Measurements from ENCODE around the gene CLCN6.

The CLCN6 gene

GRCh38 chr1:11854519-11854918 lies 48.5 kb downstream of the CLCN6 start:
- FAIRE-seq: no peak
- DNase-seq (ENCODE audit: insufficient read length): no peak
- TF ChIP-seq POLR2A (IDR thresholded peaks at IDR 0.05; ENCODE audit: low read depth, low read length): no peak
- no peak for TF ChIP-seq POLR2AphosphoS5 (IDR thresholded peaks at IDR 0.05; ENCODE audit: low read depth, low read length)
- no peak for TF ChIP-seq TAF1 (IDR thresholded peaks at IDR 0.05; ENCODE audit: borderline replicate concordance, low read depth, low read length)

GRCh38 chr1:11855430-11855829 lies 49.4 kb downstream of the CLCN6 start:
- no peak for DNase-seq (ENCODE audit: insufficient read length)

GRCh38 chr1:11856698-11857097 lies 50.7 kb downstream of the CLCN6 start:
- no peak for FAIRE-seq
- no peak for DNase-seq (ENCODE audit: insufficient read length)
- TF ChIP-seq POLR2A (IDR thresholded peaks at IDR 0.05; ENCODE audit: low read depth, low read length): no peak
- TF ChIP-seq TAF1 (IDR thresholded peaks at IDR 0.05; ENCODE audit: borderline replicate concordance, low read depth, low read length): no peak
- no peak for TF ChIP-seq POLR2AphosphoS5 (IDR thresholded peaks at IDR 0.05; ENCODE audit: low read depth, low read length)

More at GRCh38 chr1:11855430-11855829, 49.4 kb downstream of the CLCN6 start:
- no peak for FAIRE-seq
- TF ChIP-seq TAF1 (IDR thresholded peaks at IDR 0.05; ENCODE audit: borderline replicate concordance, low read depth, low read length) (no peak), POLR2A (IDR thresholded peaks at IDR 0.05; ENCODE audit: low read depth, low read length) (no peak), POLR2AphosphoS5 (IDR thresholded peaks at IDR 0.05; ENCODE audit: low read depth, low read length) (no peak)

- no peak for TF ChIP-seq POLR2AphosphoS5 (IDR thresholded peaks at IDR 0.05; ENCODE audit: low read depth, low read length)
- no peak for TF ChIP-seq TAF1 (IDR thresholded peaks at IDR 0.05; ENCODE audit: borderline replicate concordance, low read depth, low read length)
- TF ChIP-seq POLR2A (IDR thresholded peaks at IDR 0.05; ENCODE audit: low read depth, low read length): no peak
- DNase-seq (ENCODE audit: insufficient read length) (no peak), FAIRE-seq (no peak)
Observed at GRCh38 chr1:11857164-11857851, 51.3 kb downstream of the CLCN6 start.

- TF ChIP-seq TAF1 (IDR thresholded peaks at IDR 0.05; ENCODE audit: borderline replicate concordance, low read depth, low read length) (no peak), POLR2A (IDR thresholded peaks at IDR 0.05; ENCODE audit: low read depth, low read length) (no peak), POLR2AphosphoS5 (IDR thresholded peaks at IDR 0.05; ENCODE audit: low read depth, low read length) (no peak)
- FAIRE-seq: no peak
Observed at GRCh38 chr1:11858158-11858557, 52.2 kb downstream of the CLCN6 start.

GRCh38 chr1:11858613-11858967 lies 52.6 kb downstream of the CLCN6 start, which contains the start of gene NPPB:
NPPB (minus strand) TSS chr1:11858945; CDS start chr1:11858833, 112 bp downstream.
- TF ChIP-seq POLR2A (IDR thresholded peaks at IDR 0.05; ENCODE audit: low read depth, low read length) (no peak), TAF1 (IDR thresholded peaks at IDR 0.05; ENCODE audit: borderline replicate concordance, low read depth, low read length) (no peak), POLR2AphosphoS5 (IDR thresholded peaks at IDR 0.05; ENCODE audit: low read depth, low read length) (no peak)
- FAIRE-seq: no peak

More at GRCh38 chr1:11858158-11858557, 52.2 kb downstream of the CLCN6 start:
- no peak for DNase-seq (ENCODE audit: insufficient read length)

GRCh38 chr1:11858968-11859871 lies 53.2 kb downstream of the CLCN6 start:
- peak; percentile 77 for DNase-seq (ENCODE audit: insufficient read length)
- no peak for TF ChIP-seq POLR2AphosphoS5 (IDR thresholded peaks at IDR 0.05; ENCODE audit: low read depth, low read length)
- no peak for TF ChIP-seq POLR2A (IDR thresholded peaks at IDR 0.05; ENCODE audit: low read depth, low read length)
- TF ChIP-seq TAF1 (IDR thresholded peaks at IDR 0.05; ENCODE audit: borderline replicate concordance, low read depth, low read length): no peak
- FAIRE-seq: no peak

More at GRCh38 chr1:11858613-11858967, 52.6 kb downstream of the CLCN6 start, which contains the start of gene NPPB:
- DNase-seq (ENCODE audit: insufficient read length): no peak

- no peak for DNase-seq (ENCODE audit: insufficient read length)
- no peak for TF ChIP-seq POLR2A (IDR thresholded peaks at IDR 0.05; ENCODE audit: low read depth, low read length)
- TF ChIP-seq TAF1 (IDR thresholded peaks at IDR 0.05; ENCODE audit: borderline replicate concordance, low read depth, low read length): no peak
- TF ChIP-seq POLR2AphosphoS5 (IDR thresholded peaks at IDR 0.05; ENCODE audit: low read depth, low read length): no peak
- FAIRE-seq: no peak
Observed at GRCh38 chr1:11860083-11860482, 54.1 kb downstream of the CLCN6 start.

- TF ChIP-seq POLR2A (IDR thresholded peaks at IDR 0.05; ENCODE audit: low read depth, low read length) (no peak), POLR2AphosphoS5 (IDR thresholded peaks at IDR 0.05; ENCODE audit: low read depth, low read length) (no peak), TAF1 (IDR thresholded peaks at IDR 0.05; ENCODE audit: borderline replicate concordance, low read depth, low read length) (no peak)
- no peak for DNase-seq (ENCODE audit: insufficient read length)
- no peak for FAIRE-seq
Observed at GRCh38 chr1:11860587-11860986, 54.6 kb downstream of the CLCN6 start.

GRCh38 chr1:11862890-11863289 lies 56.9 kb downstream of the CLCN6 start:
- DNase-seq (ENCODE audit: insufficient read length) (no peak), FAIRE-seq (no peak)
- TF ChIP-seq POLR2A (IDR thresholded peaks at IDR 0.05; ENCODE audit: low read depth, low read length): no peak
- TF ChIP-seq TAF1 (IDR thresholded peaks at IDR 0.05; ENCODE audit: borderline replicate concordance, low read depth, low read length): no peak

GRCh38 chr1:11868331-11868980 lies 62.5 kb downstream of the CLCN6 start:
- TF ChIP-seq TAF1 (IDR thresholded peaks at IDR 0.05; ENCODE audit: borderline replicate concordance, low read depth, low read length) (no peak), POLR2AphosphoS5 (IDR thresholded peaks at IDR 0.05; ENCODE audit: low read depth, low read length) (no peak), POLR2A (IDR thresholded peaks at IDR 0.05; ENCODE audit: low read depth, low read length) (no peak)
- no peak for DNase-seq (ENCODE audit: insufficient read length)
- FAIRE-seq: no peak

Measured in GM12892 (cell line).